ENCODE results near the gene OTOP1.
"Not testable (repeated sequence)": the region's sequence is repeated elsewhere in the genome, so short reads cannot be mapped to it uniquely, and the experiment has no call there.

Gene OTOP1

DNA sequence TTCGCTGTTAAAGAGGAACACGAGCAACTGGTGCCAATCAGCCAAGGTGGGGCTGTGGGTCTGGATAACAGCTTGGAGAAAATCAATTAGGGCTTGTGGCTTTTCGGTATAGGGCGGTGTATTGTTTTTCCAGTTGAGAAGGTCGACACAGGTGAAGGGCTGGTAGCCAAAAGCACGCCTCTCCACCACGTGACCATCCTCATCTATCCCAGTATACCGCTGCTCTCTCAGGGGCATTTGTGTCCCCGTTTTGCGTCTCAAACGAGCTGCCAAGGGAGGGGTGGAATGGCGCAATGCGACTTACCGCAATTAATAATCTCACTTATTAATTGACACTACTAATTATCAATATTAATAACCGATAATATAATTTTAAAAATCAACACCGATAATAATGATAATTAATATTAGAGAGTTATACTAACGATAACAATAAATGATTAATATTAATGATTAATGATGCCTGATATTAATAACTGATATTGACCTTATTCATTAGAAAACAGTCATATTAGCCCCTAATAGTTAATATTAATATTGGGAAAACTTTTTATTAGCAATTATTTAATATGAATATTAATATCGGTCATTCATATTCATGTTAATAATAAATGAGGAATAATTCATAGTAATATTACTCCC is 62.1 kb downstream of the OTOP1 start:
- intact Hi-C loops (cut with micrococcal nuclease); H3K9me3 Mint-ChIP-seq; H3K36me3 Mint-ChIP-seq (ENCODE audit: low read depth); H3K27me3 Mint-ChIP-seq; H3K4me1 Mint-ChIP-seq (ENCODE audit: low read depth); H3K4me3 Mint-ChIP-seq; H3K27ac Mint-ChIP-seq: not testable (repeated sequence)

- H3K27me3 Mint-ChIP-seq; H3K27ac Mint-ChIP-seq; H3K4me3 Mint-ChIP-seq; H3K4me1 Mint-ChIP-seq (ENCODE audit: low read depth); intact Hi-C loops (cut with micrococcal nuclease); H3K9me3 Mint-ChIP-seq; H3K36me3 Mint-ChIP-seq (ENCODE audit: low read depth): not testable (repeated sequence)
Observed at GRCh38 chr4:4162186-4162585, 64.5 kb downstream of the OTOP1 start.

DNA sequence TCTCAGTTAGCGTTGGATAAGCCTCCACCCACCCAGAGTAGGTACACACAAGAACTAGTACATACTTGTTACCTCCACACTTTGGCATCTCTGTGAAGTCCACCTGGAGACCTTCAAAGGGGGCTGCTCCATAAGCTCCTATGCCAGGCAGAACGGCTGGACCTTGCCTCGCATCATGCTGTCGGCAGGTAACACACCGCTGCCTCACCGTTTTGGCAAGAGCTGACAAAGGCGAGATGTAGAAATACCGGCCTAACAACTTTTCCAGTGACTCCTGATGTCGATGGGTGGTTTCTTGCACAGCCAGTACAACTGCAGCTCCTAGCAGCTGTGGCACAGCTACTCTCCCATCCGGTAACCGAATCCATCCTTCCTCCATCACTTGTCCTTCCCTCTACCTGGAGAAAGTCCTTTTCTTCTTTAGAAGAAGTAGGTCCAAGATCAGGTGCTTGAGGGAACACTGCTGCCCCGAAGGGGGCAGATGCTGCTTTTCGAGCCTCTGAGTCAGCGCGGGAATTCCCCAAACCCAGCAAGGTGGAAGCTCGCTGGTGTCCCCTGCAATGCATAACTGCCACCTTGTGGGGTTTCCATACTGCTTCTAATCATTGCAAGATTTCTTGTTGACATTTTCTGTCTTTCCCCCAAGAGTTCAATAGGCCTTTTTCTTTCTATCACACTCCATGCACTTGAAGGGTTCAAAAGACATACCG is 65.6 kb downstream of the OTOP1 start:
- H3K4me1 Mint-ChIP-seq (ENCODE audit: low read depth); H3K9me3 Mint-ChIP-seq; H3K27me3 Mint-ChIP-seq; H3K27ac Mint-ChIP-seq; H3K4me3 Mint-ChIP-seq; H3K36me3 Mint-ChIP-seq (ENCODE audit: low read depth); intact Hi-C loops (cut with micrococcal nuclease): not testable (repeated sequence)

- Mint-ChIP-seq H3K4me1 (ENCODE audit: low read depth) (peaks cover 13% of the 10 kb centered on the region), H3K27me3 (peaks cover 52% of the 10 kb centered on the region)
- H3K36me3 Mint-ChIP-seq (ENCODE audit: low read depth); intact Hi-C loops (cut with micrococcal nuclease); H3K4me3 Mint-ChIP-seq; H3K9me3 Mint-ChIP-seq; H3K27ac Mint-ChIP-seq: not testable (repeated sequence)
Observed at GRCh38 chr4:4145622-4146021, 81.1 kb downstream of the OTOP1 start.

DNA sequence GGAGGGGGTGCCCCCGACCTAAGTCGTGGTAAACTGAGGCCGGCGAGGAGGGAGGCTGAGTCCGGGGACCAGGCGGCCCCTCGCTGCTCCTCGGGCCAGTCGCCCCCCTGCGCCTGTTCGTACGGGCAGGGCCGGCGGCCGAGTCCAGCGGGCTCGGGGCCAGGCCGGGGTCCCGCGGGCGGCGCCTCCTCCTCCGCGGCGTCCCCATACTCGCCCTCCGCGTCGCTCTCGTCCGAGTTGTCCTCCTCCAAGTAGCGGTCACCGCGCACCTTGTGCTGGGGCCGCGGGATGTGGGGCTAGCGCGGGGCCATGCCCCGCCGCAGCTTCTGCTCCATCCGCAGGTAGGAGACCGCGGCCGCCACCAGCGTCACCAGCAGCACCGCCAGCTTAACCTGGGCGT is 83.4 kb downstream of the OTOP1 start:
- peaks cover 54% of the 10 kb centered on the region for H3K27me3 Mint-ChIP-seq
- intact Hi-C loops (cut with micrococcal nuclease); H3K4me1 Mint-ChIP-seq (ENCODE audit: low read depth); H3K36me3 Mint-ChIP-seq (ENCODE audit: low read depth); H3K27ac Mint-ChIP-seq; H3K4me3 Mint-ChIP-seq; H3K9me3 Mint-ChIP-seq: not testable (repeated sequence)

- H3K4me1 Mint-ChIP-seq (ENCODE audit: low read depth); H3K27ac Mint-ChIP-seq; intact Hi-C loops (cut with micrococcal nuclease); H3K4me3 Mint-ChIP-seq; H3K36me3 Mint-ChIP-seq (ENCODE audit: low read depth); H3K9me3 Mint-ChIP-seq: not testable (repeated sequence)
- peaks cover 54% of the 10 kb centered on the region for H3K27me3 Mint-ChIP-seq
Observed at GRCh38 chr4:4142679-4143078, 84.0 kb downstream of the OTOP1 start.

- peaks cover 51% of the 10 kb centered on the region for H3K27me3 Mint-ChIP-seq
- H3K4me1 Mint-ChIP-seq (ENCODE audit: low read depth); H3K4me3 Mint-ChIP-seq; H3K27ac Mint-ChIP-seq; H3K9me3 Mint-ChIP-seq; H3K36me3 Mint-ChIP-seq (ENCODE audit: low read depth); intact Hi-C loops (cut with micrococcal nuclease): not testable (repeated sequence)
Observed at GRCh38 chr4:4141186-4141585, 85.5 kb downstream of the OTOP1 start.
